Heart left ventricle (tissue), 13 donors: ENCODE measurements around the gene OR9A4.

Experiments
- POLR2A ChIP-seq, 2 donors: fragments of 450-650 bp; IDR thresholded peaks; one replicate each; pipeline ENCODE4 v1.6.1; 2017; ENCODE audit warnings: antibody characterized with exemption in 2 of 2, mild to moderate bottlenecking in 2 of 2, moderate library complexity in 2 of 2
- TF ChIP-seq, protein P1 (sequence below), 12 donors: fragments of 200-600 bp; sonication (generic) in 4 of 12; IDR thresholded peaks; one replicate each; pipeline versions ENCODE4 v1.5.0 to v1.8.0; 2018 to 2022; ENCODE audit warnings: antibody characterized with exemption in 12 of 12, mild to moderate bottlenecking in 5 of 12
- donor health status: ischemic (EF 13 %, LVEDD 7.1; RV severe dilation, severe dysfunction).
- donor health status: DM: no; HTN: yes; CAD: no.
- donor health status: DM: no; HTN: no; CAD: no.
- donor health status: ischemic (EF 25% LVEDD 6.9; RV normal size, moderate dysfunction).
- donor health status: ischemic (EF 25% LVEDD 5.7; RV mildly dilated, moderate dysfunction).
- donor health status: ischemic (EF 35%, LVEDD 5.7; RV mildly dilated, moderate dysfunction).
- donor health status: nonischemic (EF 11% LVEDD 7.7; RV severe dilation, severe dysfunction).
- donor health status: DM: yes; HTN: yes; CAD: no.
- donor health status: PGD.
- donor health status: ischemic (EF 29% LVEDD 5.4; RV normal size, mild dysfunction).
- donor health status: nonischemic (EF 23%, LVEDD 6.1; RV moderate dilation, normal function).

DNA sequence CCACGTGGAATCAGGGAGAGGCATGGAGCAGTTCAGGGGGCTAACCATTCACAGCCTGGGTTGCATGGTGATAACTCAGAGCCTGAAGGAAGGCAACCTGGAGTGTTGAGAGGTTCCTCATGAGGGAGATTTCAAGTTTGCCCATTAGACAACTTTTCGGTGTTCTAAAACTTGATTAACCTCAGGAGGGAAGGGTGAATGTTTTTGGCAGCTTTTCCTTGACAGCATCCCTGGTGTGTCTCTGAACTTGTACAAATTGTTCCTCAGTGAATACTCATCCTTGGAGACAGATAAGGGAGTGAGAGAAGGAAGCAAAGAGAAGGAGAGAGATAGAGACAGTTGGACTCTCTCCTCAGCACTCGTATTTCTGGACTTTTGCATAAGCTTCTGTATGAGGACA lies at the start of gene OR9A4:
- TF ChIP-seq, protein P1, sequence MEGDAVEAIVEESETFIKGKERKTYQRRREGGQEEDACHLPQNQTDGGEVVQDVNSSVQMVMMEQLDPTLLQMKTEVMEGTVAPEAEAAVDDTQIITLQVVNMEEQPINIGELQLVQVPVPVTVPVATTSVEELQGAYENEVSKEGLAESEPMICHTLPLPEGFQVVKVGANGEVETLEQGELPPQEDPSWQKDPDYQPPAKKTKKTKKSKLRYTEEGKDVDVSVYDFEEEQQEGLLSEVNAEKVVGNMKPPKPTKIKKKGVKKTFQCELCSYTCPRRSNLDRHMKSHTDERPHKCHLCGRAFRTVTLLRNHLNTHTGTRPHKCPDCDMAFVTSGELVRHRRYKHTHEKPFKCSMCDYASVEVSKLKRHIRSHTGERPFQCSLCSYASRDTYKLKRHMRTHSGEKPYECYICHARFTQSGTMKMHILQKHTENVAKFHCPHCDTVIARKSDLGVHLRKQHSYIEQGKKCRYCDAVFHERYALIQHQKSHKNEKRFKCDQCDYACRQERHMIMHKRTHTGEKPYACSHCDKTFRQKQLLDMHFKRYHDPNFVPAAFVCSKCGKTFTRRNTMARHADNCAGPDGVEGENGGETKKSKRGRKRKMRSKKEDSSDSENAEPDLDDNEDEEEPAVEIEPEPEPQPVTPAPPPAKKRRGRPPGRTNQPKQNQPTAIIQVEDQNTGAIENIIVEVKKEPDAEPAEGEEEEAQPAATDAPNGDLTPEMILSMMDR (IDR thresholded peaks at IDR 0.05), result no peak
- TF ChIP-seq POLR2A (IDR thresholded peaks at IDR 0.05), result no peak
